Testis (tissue), 3 donors: ENCODE data around the gene MISP. TPM values are rescaled to one million over a fixed set of nuclear protein-coding genes. Genes with fewer than 3 reads are reported as not detected.

Source experiments
- DNase-seq: peaks from one replicate; pipeline ENCODE4 v3.0.0-alpha.2; 2019
- H3K27ac ChIP-seq, 2 donors: fragments of 200-600 bp; sonication (generic); one replicate each; pipeline ENCODE4 v1.5.1; 2019
- H3K27me3 ChIP-seq: fragments of 200-600 bp; sonication (generic); one replicate; pipeline ENCODE4 v1.5.1; 2019
- H3K36me3 ChIP-seq: fragments of 200-600 bp; sonication (generic); one replicate; pipeline ENCODE4 v1.5.1; 2017; ENCODE audit warnings: low read depth; ENCODE audit errors: missing control alignments
- H3K4me1 ChIP-seq: fragments of 200-600 bp; sonication (generic); one replicate; pipeline ENCODE4 v1.5.1; 2019
- H3K4me3 ChIP-seq, 2 donors: fragments of 200-600 bp; sonication (generic); one replicate each; pipeline ENCODE4 v1.5.1; 2017 to 2019
- H3K9me3 ChIP-seq: fragments of 200-600 bp; sonication (generic); one replicate; pipeline ENCODE4 v1.5.1; 2017
- CTCF ChIP-seq, 3 experiments: fragments of 450-650 bp in 2 of 3; fragments of 200-600 bp in 1 of 3; sonication (generic) in 1 of 3; IDR thresholded peaks; one replicate each; pipeline ENCODE4 v1.5.1; 2016 to 2019; ENCODE audit warnings: antibody characterized with exemption in 3 of 3, mild to moderate bottlenecking in 2 of 3, moderate library complexity in 1 of 3
- POLR2A ChIP-seq: fragments of 450-650 bp; IDR thresholded peaks from one replicate; pipeline ENCODE4 v1.6.1; 2017; ENCODE audit warnings: antibody characterized with exemption, mild to moderate bottlenecking, moderate library complexity
- WGBS, 2 donors: methylation state at CpG; one replicate each; pipeline ENCODE4 v1.1.5; 2018; 5-methylcytosine and 5-hydroxymethylcytosine counted together
- intact Hi-C: fragments of 100-400 bp; cut with DNase I; formaldehyde crosslinking; loops from one replicate; pipeline ENCODE4 v1.15.1; 2023; ENCODE audit warnings: low total_unique reads
- polyA plus RNA-seq: library from polyadenylated mRNA; stranded (reverse); fragments of 350-450 nt; fragmentation: Illumina TruSeq; extraction: RNeasy Lipid Tissue Mini Kit (QIAGEN cat#74804); gene quantifications from one replicate; pipeline ENCODE4 v1.2.3, GENCODE V29; 2014; ENCODE audit warnings: low read depth, low replicate concordance; ENCODE audit not compliant: insufficient read depth
- total RNA-seq, 2 donors: library from RNA; depleted of rRNA; stranded (reverse); fragments of >200 nt; gene quantifications; one replicate each; pipeline ENCODE4 v1.2.3, GENCODE V29; 2016

The MISP gene
- total and polyA plus RNA-seq, 3 donors from 2014 or later: 1.1 to 3.1 (median 1.1) TPM

DNA sequence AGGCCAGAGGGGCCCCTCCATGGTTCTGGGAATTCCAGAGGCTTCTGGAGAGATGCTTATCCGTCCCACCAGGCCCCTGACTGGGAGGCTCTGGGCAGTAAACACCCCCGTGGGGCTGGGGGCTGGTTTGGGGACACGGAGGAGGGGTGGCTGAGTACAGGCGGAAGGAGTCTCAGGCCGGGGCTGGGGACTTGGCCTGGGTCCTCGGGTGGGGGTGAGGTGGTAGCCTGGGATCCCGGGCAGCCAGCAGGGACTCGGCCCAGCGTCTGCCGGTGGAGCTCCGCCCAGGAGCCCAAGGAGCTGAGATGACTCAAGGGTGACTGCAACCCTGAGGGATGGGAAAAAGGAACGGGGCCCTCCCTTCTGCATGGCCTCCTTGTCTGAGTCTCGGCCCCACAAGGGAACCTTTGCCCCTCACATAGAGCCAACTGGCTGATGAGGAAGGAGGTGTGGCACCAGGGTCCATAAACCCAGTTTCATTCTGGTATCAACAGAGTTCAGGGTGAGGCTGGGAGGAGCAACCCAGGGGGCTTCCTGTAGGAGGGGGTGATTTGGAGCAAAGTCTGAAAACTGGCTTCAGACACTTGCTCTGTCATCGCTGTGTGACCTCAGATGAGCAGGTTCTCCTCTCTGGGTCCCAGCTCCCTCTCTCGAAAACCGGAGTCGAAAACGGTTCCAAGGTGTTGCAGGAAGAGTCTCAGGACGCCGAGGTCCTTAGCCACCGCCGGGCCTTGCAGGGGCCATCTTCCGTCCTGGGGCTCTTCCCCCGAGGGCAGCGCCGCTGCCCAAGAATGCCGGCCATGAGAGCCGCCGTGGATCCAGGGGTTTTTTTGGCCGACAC is 809 bp downstream of the MISP start:
- no peak overlapping the region for H3K27ac ChIP-seq
- H3K9me3 ChIP-seq: no peaks in the 10 kb centered on the region
- H3K27me3 ChIP-seq: no peaks in the 10 kb centered on the region
- no peaks in the 10 kb centered on the region for H3K4me1 ChIP-seq
- intact Hi-C loops: no loop called here
- no peak for DNase-seq
- no peak overlapping the region for H3K4me3 ChIP-seq
- no peaks in the 10 kb centered on the region for H3K36me3 ChIP-seq
- TF ChIP-seq POLR2A (no peak), CTCF (IDR thresholded peaks at IDR 0.05) (no peak)
- WGBS, 2 donors: 67 to 77% methylated on average over 24 to 30 of the region's 30 CpGs

DNA sequence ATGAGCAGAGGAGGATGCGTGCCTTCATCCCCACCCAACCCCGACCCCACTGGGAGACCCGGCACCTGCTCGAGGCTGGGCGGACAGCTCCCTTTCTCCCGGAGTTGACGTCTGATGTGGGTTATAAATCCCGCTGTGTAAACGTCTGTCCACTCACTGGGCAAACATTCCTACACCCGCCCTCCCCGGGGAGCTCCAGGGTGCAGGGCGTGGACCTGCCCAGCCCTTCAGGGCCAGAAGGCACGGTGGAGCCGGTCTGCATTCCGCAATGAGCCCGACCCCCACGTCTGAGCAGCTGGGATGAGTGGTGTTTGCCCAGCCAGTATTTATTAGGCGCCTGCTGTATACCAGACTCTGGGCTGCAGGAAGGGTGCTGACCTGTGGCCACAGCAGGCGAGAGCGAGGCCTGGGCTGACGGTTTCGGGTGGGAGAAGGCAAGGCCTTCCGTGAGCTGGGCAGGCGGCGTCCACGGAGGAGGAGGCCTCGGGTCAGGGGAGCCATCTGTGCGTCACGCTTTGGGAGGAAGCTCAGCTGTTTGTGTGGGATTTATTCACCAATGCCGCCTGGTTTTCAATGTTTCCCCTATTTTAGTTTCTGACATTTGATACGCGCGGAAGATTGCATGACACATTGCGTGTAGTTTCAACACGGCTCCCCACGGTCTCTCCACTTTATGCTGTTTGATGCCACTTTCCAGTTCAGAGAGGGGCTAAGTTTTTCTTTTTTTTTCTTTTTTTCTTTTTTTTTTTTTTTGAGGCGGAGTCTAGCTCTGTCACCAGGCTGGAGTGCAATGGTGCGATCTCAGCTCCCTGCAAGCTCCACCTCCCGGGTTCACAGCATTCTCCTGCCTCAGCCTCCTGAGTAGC is 2.0 kb downstream of the MISP start:
- no peaks in the 10 kb centered on the region for H3K36me3 ChIP-seq
- TF ChIP-seq POLR2A (no peak), CTCF (IDR thresholded peaks at IDR 0.05) (no peak)
- intact Hi-C loops: no loop called here
- no peaks in the 10 kb centered on the region for H3K9me3 ChIP-seq
- no peak overlapping the region for H3K27ac ChIP-seq
- no peaks in the 10 kb centered on the region for H3K27me3 ChIP-seq
- H3K4me1 ChIP-seq: no peaks in the 10 kb centered on the region
- H3K4me3 ChIP-seq: no peak overlapping the region
- no peak for DNase-seq
- 49 to 57% methylated on average over 36 to 37 of the region's 39 CpGs for WGBS, 2 donors

DNA sequence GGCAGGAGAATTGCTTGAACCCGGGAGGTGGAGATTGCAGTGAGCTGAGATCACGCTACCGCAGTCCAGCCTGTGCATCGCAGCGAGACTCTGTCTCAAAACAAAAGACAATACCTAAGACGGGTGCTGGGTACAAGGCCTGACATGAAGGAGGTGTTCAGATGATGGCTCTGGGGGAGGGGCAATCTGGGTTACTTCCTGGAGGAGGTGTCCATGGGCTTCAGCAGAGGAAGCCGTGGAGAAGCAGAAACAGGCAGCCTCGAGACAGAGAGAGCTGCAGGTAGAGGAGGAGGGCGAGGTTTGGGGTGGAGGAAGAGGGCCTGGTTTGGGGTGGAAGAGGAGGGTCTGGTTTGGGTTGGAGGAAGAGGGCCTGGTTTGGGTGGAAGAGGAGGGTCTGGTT is 3.6 kb downstream of the MISP start:
- intact Hi-C loops: no loop called here
- 89 to 93% methylated on average over 9 of the region's 9 CpGs for WGBS, 2 donors
- H3K4me3 ChIP-seq: no peak overlapping the region
- DNase-seq: no peak
- H3K9me3 ChIP-seq: no peaks in the 10 kb centered on the region
- H3K4me1 ChIP-seq: no peaks in the 10 kb centered on the region
- no peak overlapping the region for H3K27ac ChIP-seq
- TF ChIP-seq POLR2A (no peak), CTCF (IDR thresholded peaks at IDR 0.05) (no peak)
- no peaks in the 10 kb centered on the region for H3K27me3 ChIP-seq
- H3K36me3 ChIP-seq: no peaks in the 10 kb centered on the region

- H3K9me3 ChIP-seq: no peaks in the 10 kb centered on the region
- intact Hi-C loops: no loop called here
- no peaks in the 10 kb centered on the region for H3K27me3 ChIP-seq
- no peaks in the 10 kb centered on the region for H3K36me3 ChIP-seq
- no peaks in the 10 kb centered on the region for H3K4me1 ChIP-seq
- WGBS, 2 donors: 83 to 88% methylated on average over 12 to 15 of the region's 15 CpGs
- TF ChIP-seq CTCF (IDR thresholded peaks at IDR 0.05) (no peak), POLR2A (no peak)
- no peak overlapping the region for H3K4me3 ChIP-seq
- DNase-seq: no peak
- H3K27ac ChIP-seq: no peak overlapping the region
Observed at GRCh38 chr19:755063-755462, 4.2 kb downstream of the MISP start.
